ENCODE results near the gene ABCA6. TPM values are rescaled to one million over a fixed set of nuclear protein-coding genes. Genes with fewer than 3 reads are reported as not detected.

Gene ABCA6
- total and polyA plus RNA-seq, 2 of the 13 experiments (the other 11 are each of a cell fraction or from before 2014, with no cell fraction given), result 0.05 to 0.11 TPM

Small RNA genes within 50 kb of the gene (microRNA-seq; reads per million reads assigned to microRNA genes)
- gene MIR4524A, result not detected
- gene MIR4524B, result not detected

Small RNA genes within 50 kb of the gene (small RNA-seq; reads per million reads assigned to genes)
- 0 reads per million in 3 experiments for gene MIR4524B (ENCODE audit: insufficient read depth in 2 of 3, insufficient read length in 3 of 3, low read depth in 2 of 3, low replicate concordance in 1 of 3)

Other genes starting within 250 kb of the ABCA6 start
- gene ABCA8, start 186.5 kb downstream of the ABCA6 start, total RNA-seq (2016; rRNA removed; fragmentation: Illumina TruSeq; extraction: Trizol), result 0.18 TPM in 1 of 2 replicates, not detected in the other
- 0.05 and 0.07 TPM in 2 replicates for gene ABCA8, start 186.5 kb downstream of the ABCA6 start, polyA plus RNA-seq (2011; rRNA removed)
- 0.04 TPM in 1 of 2 replicates, not detected in the other for gene ABCA9, start 81.0 kb downstream of the ABCA6 start, total RNA-seq (2016; rRNA removed; fragmentation: Illumina TruSeq; extraction: Trizol)
- 0.03 TPM in 1 of 2 replicates, not detected in the other for gene ABCA9, start 81.0 kb downstream of the ABCA6 start, polyA plus RNA-seq (2011; rRNA removed)
- 0.02 TPM in 1 of 2 replicates, not detected in the other for gene ABCA10, start 86.9 kb upstream of the ABCA6 start, total RNA-seq (2016; rRNA removed; fragmentation: Illumina TruSeq; extraction: Trizol)
- gene ABCA10, start 86.9 kb upstream of the ABCA6 start, polyA plus RNA-seq (2011; rRNA removed), result 0.08 and 0.12 TPM in 2 replicates
- gene ABCA5, start 185.2 kb upstream of the ABCA6 start, total RNA-seq (2016; rRNA removed; fragmentation: Illumina TruSeq; extraction: Trizol), result 6.0 and 10.1 TPM in 2 replicates
- 9.7 and 12.2 TPM in 2 replicates for gene ABCA5, start 185.2 kb upstream of the ABCA6 start, polyA plus RNA-seq (2011; rRNA removed)

Measured in HepG2 (cell line).